Measurements from ENCODE around the gene RHCE.

- TF ChIP-seq POLR2AphosphoS5 (IDR thresholded peaks at IDR 0.05) (no peak), CTCF (IDR thresholded peaks at IDR 0.05) (no peak), POLR2A (IDR thresholded peaks at IDR 0.05) (no peak)
Observed at GRCh38 chr1:25445993-25446538, 25.4 kb upstream of the RHCE start.
